Measurements from ENCODE around the gene TBC1D20.
"Not testable (repeated sequence)": the region's sequence is repeated elsewhere in the genome, so short reads cannot be mapped to it uniquely, and the experiment has no call there.

The TBC1D20 gene

GRCh38 chr20:475463-476357 is 13.4 kb upstream of the TBC1D20 start:
- DNase-seq, result no peak

DNA sequence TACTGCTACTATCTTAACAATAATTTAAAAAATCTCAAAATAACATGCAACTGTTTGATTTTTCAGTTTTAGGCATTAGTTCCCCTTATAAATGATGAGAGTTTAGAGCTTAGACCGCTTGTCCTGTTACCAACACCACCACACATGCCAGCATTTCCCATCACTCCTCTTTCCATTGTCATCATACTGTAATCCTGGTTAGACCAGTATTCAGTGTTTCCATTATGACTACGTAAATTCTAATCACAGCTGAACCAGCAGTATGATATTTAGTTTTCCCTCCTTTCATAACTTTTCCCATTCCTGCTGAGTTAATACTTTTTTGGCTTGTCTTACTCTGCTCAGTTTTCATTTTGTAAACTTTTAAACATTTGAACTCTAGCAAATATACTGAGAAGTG is 12.2 kb upstream of the TBC1D20 start:
- no peak for DNase-seq

DNA sequence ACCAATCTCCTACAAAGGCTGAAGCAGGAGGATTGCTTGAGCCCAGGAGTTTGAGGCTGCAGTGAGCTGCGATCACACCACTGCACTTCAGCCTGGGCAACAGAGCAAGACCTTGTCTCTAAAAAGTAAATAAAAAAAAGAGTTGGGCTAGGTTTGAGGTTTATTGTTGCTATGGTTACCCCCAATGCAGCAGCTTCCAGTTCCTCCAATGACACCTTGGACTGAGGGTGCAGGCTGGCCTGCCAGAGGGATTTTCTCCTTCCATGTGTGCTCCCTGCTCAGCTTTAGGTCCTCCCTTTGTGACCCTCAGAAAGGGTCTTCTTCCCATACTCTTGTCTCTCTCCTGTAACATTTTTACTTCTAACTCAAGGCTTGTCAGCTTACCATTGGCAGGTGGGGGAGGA is 10.6 kb upstream of the TBC1D20 start:
- no peak for DNase-seq

- DNase-seq, result no peak
Observed at GRCh38 chr20:472137-472846, 10.0 kb upstream of the TBC1D20 start.

DNA sequence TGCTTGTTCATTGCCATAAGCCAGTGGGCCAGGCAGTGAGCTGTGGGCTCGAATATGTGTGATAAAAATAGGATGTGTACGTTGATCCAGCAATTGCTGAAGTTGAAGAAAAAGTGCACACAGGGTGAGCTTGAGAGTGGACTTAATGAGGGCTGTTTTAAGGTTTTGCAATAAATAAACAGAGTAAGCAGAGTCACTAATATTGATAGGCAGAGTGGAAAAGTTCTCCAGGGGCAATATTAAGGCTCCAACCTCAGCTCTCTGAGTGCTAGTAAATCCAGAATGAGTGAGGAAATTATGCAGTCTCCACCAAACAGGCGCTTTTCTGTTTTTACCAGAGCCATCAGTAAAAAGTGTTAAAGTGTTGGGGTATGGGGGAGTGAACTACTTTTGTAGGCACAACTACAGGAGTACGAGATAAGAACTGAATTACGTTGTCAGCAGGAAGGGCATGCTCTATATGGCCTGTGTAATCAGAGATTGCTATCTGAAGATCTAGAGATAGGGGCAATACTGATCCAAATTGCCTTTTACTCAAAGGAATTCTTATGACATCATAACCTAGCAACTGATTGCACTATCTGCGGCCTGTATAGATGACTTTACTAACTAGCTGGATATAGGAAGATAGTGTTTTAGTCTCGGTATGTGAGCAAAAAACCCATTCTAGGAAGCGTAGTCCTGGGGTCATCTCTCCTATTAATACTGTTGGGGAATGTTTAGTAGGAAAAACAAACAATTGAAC is 7.6 kb upstream of the TBC1D20 start:
- no peak for DNase-seq

- no peak for DNase-seq
Observed at GRCh38 chr20:467755-468154, 5.4 kb upstream of the TBC1D20 start.

- peak; percentile 83 for DNase-seq
Observed at GRCh38 chr20:461254-462198, 807 bp downstream of the TBC1D20 start.

- DNase-seq, result no peak
Observed at GRCh38 chr20:460707-461106, 1.6 kb downstream of the TBC1D20 start.

GRCh38 chr20:460180-460579 is 2.2 kb downstream of the TBC1D20 start:
- no peak for DNase-seq

- DNase-seq, result no peak
Observed at GRCh38 chr20:458776-459175, 3.6 kb downstream of the TBC1D20 start.

DNA sequence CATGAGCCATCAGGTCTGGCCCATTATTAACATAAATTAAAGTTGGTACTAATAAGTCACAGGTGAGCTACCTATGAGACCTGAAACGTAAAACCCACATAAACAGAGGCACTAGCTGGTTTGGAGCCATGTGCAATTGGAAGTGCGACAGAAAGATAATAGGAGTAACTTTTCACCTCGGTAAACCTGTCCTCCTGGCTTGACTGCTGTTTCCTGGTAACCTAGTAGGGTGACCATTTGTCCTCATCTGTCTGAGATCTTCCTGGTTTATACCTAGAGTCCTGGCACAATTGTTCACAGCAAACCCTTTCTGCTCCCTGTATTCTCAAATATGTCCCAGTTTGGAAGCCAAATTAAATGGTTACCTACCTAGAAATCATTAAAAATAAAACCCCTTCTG is 7.4 kb downstream of the TBC1D20 start:
- DNase-seq, result no peak

GRCh38 chr20:452021-452420 is 10.3 kb downstream of the TBC1D20 start:
- DNase-seq, result not testable (repeated sequence)

GRCh38 chr20:445514-446336 is 16.6 kb downstream of the TBC1D20 start:
- no peak for DNase-seq

GRCh38 chr20:444862-445426 is 17.4 kb downstream of the TBC1D20 start:
- no peak for DNase-seq

GRCh38 chr20:444117-444516 is 18.2 kb downstream of the TBC1D20 start:
- DNase-seq, result no peak

DNA sequence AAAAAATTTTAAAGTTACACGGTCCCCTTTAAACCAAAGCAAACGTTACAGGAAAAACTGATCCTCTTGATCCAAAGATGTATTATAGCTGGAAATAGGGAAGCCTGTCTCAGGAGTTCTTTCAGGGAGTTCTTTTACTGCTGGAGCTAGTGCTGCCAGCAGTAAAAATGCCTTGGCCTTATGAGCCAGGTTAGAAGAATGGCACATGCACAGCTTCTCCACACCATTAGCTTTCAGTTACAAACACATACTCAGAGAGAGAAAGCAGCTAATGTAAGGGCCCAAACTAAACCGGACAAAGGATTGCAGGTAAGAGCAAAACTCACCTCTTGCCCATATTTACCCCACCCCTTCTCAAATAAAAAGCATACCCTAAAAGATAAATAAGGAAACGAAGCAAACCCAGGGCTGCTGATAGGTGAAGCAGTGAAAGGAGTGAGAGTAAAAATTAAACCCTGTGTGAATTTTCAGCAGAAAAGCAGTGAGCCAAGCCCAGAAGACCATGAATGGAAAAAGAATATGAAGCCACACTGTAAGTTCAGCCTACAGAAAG is 19.0 kb downstream of the TBC1D20 start:
- DNase-seq, result no peak

DNA sequence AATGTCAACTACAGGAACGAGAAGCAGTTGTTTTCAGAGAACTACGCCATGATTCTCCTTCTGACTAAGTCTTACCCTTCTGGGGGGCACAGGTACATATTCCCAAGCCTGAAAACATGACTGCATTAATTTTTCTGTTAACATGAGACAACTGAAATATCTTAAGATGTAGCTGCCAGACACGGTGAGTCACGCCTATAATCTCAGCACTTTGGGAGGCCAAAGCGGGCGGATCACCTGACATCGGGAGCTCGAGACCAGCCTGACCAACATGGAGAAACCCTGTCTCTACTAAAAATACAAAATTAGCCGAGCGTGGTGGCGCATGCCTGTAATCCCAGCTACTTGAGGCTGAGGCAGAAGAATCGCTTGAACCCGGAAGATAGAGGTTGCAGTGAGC is 21.7 kb downstream of the TBC1D20 start:
- no peak for DNase-seq

- no peak for DNase-seq
Observed at GRCh38 chr20:440148-440547, 22.2 kb downstream of the TBC1D20 start.

- DNase-seq, result peak; percentile 83
Observed at GRCh38 chr20:438571-439469, 23.5 kb downstream of the TBC1D20 start.

Measured in activated effector memory CD4-positive, alpha-beta T cell treated with anti-CD3 and anti-CD28 coated beads, Interleukin-2, amount 50 U/mL, for 16 hours (primary cell).